Thoracic aorta (tissue), 2 donors: ENCODE measurements around the gene CNPY1. TPM values are rescaled to one million over a fixed set of nuclear protein-coding genes. Genes with fewer than 3 reads are reported as not detected.

ENCODE experiments used
- ATAC-seq: fragments of 150-250 bp; one replicate; pipeline ENCODE4 v1.8.0; 2017; ENCODE audit warnings: low read depth; ENCODE audit not compliant: insufficient number of reproducible peaks, low FRiP score
- DNase-seq: peaks from one replicate; pipeline ENCODE4 v3.0.0-alpha.2; 2020; ENCODE audit warnings: low spot score
- H3K27ac ChIP-seq, 2 donors: fragments of 200-600 bp; sonication (generic); 1 replicate in 1 of 2; 2 replicates in 1 of 2; pipeline ENCODE4 v1.5.1; 2016; ENCODE audit warnings: mild to moderate bottlenecking in 2 of 2, moderate library complexity in 2 of 2
- H3K27me3 ChIP-seq: fragments of 200-600 bp; sonication (generic); replicated peaks from 2 replicates; pipeline ENCODE4 v1.6.0; 2016; ENCODE audit warnings: mild to moderate bottlenecking; ENCODE audit not compliant: insufficient read depth
- H3K36me3 ChIP-seq: fragments of 200-600 bp; sonication (generic); one replicate; pipeline ENCODE4 v1.5.1; 2016
- H3K4me1 ChIP-seq, 2 donors: fragments of 200-600 bp; sonication (generic); 1 replicate in 1 of 2; 2 replicates in 1 of 2; pipeline versions ENCODE4 v1.5.1 to v1.6.0; 2016; ENCODE audit warnings: low read depth in 2 of 2, mild to moderate bottlenecking in 1 of 2; ENCODE audit not compliant: control insufficient read depth in 1 of 2
- H3K4me3 ChIP-seq: fragments of 200-600 bp; sonication (generic); 2 replicates; pipeline ENCODE4 v1.5.1; 2016; ENCODE audit warnings: mild to moderate bottlenecking
- H3K9me3 ChIP-seq: fragments of 200-600 bp; sonication (generic); 2 replicates; pipeline ENCODE4 v1.5.1; 2016
- CTCF ChIP-seq: fragments of 200-600 bp; sonication (generic); IDR thresholded peaks from one replicate; pipeline ENCODE4 v1.5.1; 2019; ENCODE audit warnings: antibody characterized with exemption
- total RNA-seq, 2 donors: library from RNA; depleted of rRNA; stranded (reverse); fragments of >200 nt; gene quantifications; one replicate each; pipeline versions ENCODE4 v1.1.0 to v1.2.3, GENCODE V29; 2016

The CNPY1 gene
- total RNA-seq, 2 donors from 2014 or later, result not detected

- no peaks in the 10 kb centered on the region for H3K36me3 ChIP-seq
- peaks cover 15 to 25% of the 10 kb centered on the region in 2 donors for H3K4me1 ChIP-seq
- H3K4me3 ChIP-seq, result no peak overlapping the region
- no peak for ATAC-seq
- H3K27me3 ChIP-seq, result peaks cover 47% of the 10 kb centered on the region
- no peak overlapping the region for H3K27ac ChIP-seq
- H3K9me3 ChIP-seq, result no peaks in the 10 kb centered on the region
- DNase-seq, result no peak
- no peak for TF ChIP-seq CTCF
These were observed 81.2 kb downstream of the CNPY1 start for GRCh38 chr7:155464948-155465739.

GRCh38 chr7:155464183-155464582 is 82.2 kb downstream of the CNPY1 start:
- H3K27me3 ChIP-seq, result peaks cover 42% of the 10 kb centered on the region
- no peak for DNase-seq

GRCh38 chr7:155463114-155463811 is 83.1 kb downstream of the CNPY1 start:
- Histone ChIP-seq H3K4me1 (peaks cover 17 to 37% of the 10 kb centered on the region in 2 donors), H3K27me3 (peaks cover 46% of the 10 kb centered on the region)
- DNase-seq, result no peak

More at GRCh38 chr7:155464183-155464582, 82.2 kb downstream of the CNPY1 start:
- Histone ChIP-seq H3K4me1 (peaks cover 18 to 31% of the 10 kb centered on the region in 2 donors), H3K4me3 (no peak overlapping the region), H3K9me3 (no peaks in the 10 kb centered on the region), H3K27ac (no peak overlapping the region), H3K36me3 (no peaks in the 10 kb centered on the region)
- TF ChIP-seq CTCF, result no peak
- no peak for ATAC-seq

GRCh38 chr7:155462163-155462735 is 84.1 kb downstream of the CNPY1 start:
- Histone ChIP-seq H3K27me3 (peaks cover 42% of the 10 kb centered on the region), H3K9me3 (no peaks in the 10 kb centered on the region), H3K4me1 (peaks cover 14 to 33% of the 10 kb centered on the region in 2 donors), H3K4me3 (no peak overlapping the region), H3K36me3 (no peaks in the 10 kb centered on the region), H3K27ac (no peak overlapping the region)
- ATAC-seq (no peak), DNase-seq (no peak)
- TF ChIP-seq CTCF, result no peak

More at GRCh38 chr7:155463114-155463811, 83.1 kb downstream of the CNPY1 start:
- Histone ChIP-seq H3K36me3 (no peaks in the 10 kb centered on the region), H3K4me3 (no peak overlapping the region), H3K9me3 (no peaks in the 10 kb centered on the region), H3K27ac (no peak overlapping the region)
- no peak for TF ChIP-seq CTCF
- no peak for ATAC-seq

GRCh38 chr7:155461631-155462030 is 84.7 kb downstream of the CNPY1 start:
- peaks cover 42% of the 10 kb centered on the region for H3K27me3 ChIP-seq
- no peak for ATAC-seq

More at GRCh38 chr7:155461631-155462030, 84.7 kb downstream of the CNPY1 start:
- DNase-seq, result no peak
- no peak for TF ChIP-seq CTCF
- Histone ChIP-seq H3K4me3 (no peak overlapping the region), H3K27ac (no peak overlapping the region), H3K36me3 (no peaks in the 10 kb centered on the region), H3K9me3 (no peaks in the 10 kb centered on the region), H3K4me1 (peaks cover 16 to 33% of the 10 kb centered on the region in 2 donors)
